ENCODE results near the gene PARD3. TPM values are rescaled to one million over a fixed set of nuclear protein-coding genes. Genes with fewer than 3 reads are reported as not detected.

The PARD3 gene
- total and polyA plus RNA-seq, 2 donors (not counting 3 experiments of a cell fraction or from before 2014, with no cell fraction given): 7.3 to 24.1 TPM

- Histone ChIP-seq H2AFZ (ENCODE audit: low read depth, low read length) (no peak overlapping the region), H3K4me2 (ENCODE audit: insufficient read depth, low read length) (no peak overlapping the region), H4K20me1 (replicated peaks; ENCODE audit: control insufficient read depth, extremely low read depth, insufficient read depth, low read length) (no peaks in the 10 kb centered on the region), H3K79me2 (ENCODE audit: control insufficient read depth, insufficient read depth, low read length) (no peaks in the 10 kb centered on the region), H3K9me1 (replicated peaks; ENCODE audit: control insufficient read depth, extremely low read depth, insufficient read depth, low read length) (no peaks in the 10 kb centered on the region), H3K4me1 (ENCODE audit: control insufficient read depth, extremely low read depth, insufficient read depth, low read length) (no peaks in the 10 kb centered on the region), H3K9ac (replicated peaks; ENCODE audit: extremely low read depth, insufficient read depth, low read length) (no peak overlapping the region), H3K36me3 (ENCODE audit: control insufficient read depth in 2 of 2, extremely low read depth in 1 of 2, insufficient read depth in 2 of 2, low read length in 2 of 2) (no peaks in the 10 kb centered on the region), H3K27me3 (ENCODE audit: control insufficient read depth in 2 of 2, insufficient read depth in 2 of 2, low read length in 2 of 2) (no peaks in the 10 kb centered on the region), H3K4me3 (replicated peaks in 1 of 3; ENCODE audit: insufficient read depth in 1 of 3, low read depth in 1 of 3, low read length in 3 of 3) (no peak overlapping the region), H3K9me3 (replicated peaks; ENCODE audit: control insufficient read depth, insufficient read depth, low read length) (no peaks in the 10 kb centered on the region), H3K27ac (ENCODE audit: insufficient read depth, low read depth, low read length) (no peak overlapping the region)
- CTCF ChIA-PET: no interaction called here
- no peak for FAIRE-seq
- dilution Hi-C loops (cut with MboI; ENCODE audit: extremely low pct_ligation_motif_present, low sequenced_read_pairs) (no loop called here), intact Hi-C loops (cut with micrococcal nuclease) (no loop called here)
- POLR2A ChIA-PET: no interaction called here
- no TSS peak for BruUV-seq (replicated peaks)
- DNase-seq (ENCODE audit: low read depth, low spot score): no peak
- TF ChIP-seq GATA2 (IDR thresholded peaks at IDR 0.05; ENCODE audit: insufficient read depth, insufficient read length, low read depth, low read length) (no peak), MYC (IDR thresholded peaks at IDR 0.05; ENCODE audit: low read depth, low read length) (no peak), POLR2AphosphoS5 (IDR thresholded peaks at IDR 0.05; ENCODE audit: insufficient read depth, low read depth, low read length) (no peak), EZH2 (IDR thresholded peaks at IDR 0.05; ENCODE audit: borderline replicate concordance, low read depth, low read length, severe bottlenecking) (no peak), MAX (IDR thresholded peaks at IDR 0.05; ENCODE audit: insufficient read depth, insufficient read length) (no peak), JUN (IDR thresholded peaks at IDR 0.05; ENCODE audit: borderline replicate concordance, insufficient read depth, insufficient read length, low read depth) (no peak), FOS (IDR thresholded peaks at IDR 0.05; ENCODE audit: borderline replicate concordance, insufficient read depth, low read length) (no peak), POLR2A (IDR thresholded peaks at IDR 0.05; ENCODE audit: low read depth, low read length) (no peak)
- TF ChIP-seq, protein P1, sequence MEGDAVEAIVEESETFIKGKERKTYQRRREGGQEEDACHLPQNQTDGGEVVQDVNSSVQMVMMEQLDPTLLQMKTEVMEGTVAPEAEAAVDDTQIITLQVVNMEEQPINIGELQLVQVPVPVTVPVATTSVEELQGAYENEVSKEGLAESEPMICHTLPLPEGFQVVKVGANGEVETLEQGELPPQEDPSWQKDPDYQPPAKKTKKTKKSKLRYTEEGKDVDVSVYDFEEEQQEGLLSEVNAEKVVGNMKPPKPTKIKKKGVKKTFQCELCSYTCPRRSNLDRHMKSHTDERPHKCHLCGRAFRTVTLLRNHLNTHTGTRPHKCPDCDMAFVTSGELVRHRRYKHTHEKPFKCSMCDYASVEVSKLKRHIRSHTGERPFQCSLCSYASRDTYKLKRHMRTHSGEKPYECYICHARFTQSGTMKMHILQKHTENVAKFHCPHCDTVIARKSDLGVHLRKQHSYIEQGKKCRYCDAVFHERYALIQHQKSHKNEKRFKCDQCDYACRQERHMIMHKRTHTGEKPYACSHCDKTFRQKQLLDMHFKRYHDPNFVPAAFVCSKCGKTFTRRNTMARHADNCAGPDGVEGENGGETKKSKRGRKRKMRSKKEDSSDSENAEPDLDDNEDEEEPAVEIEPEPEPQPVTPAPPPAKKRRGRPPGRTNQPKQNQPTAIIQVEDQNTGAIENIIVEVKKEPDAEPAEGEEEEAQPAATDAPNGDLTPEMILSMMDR (IDR thresholded peaks at IDR 0.05; ENCODE audit: extremely low read depth in 1 of 2, insufficient read depth in 1 of 2, low read depth in 1 of 2, low read length in 2 of 2): no peak
These were observed 391.1 kb downstream of the PARD3 start for GRCh38 chr10:34423673-34424625.
